CD4-positive, alpha-beta T cell treated with Interleukin-1 beta for 1 hour (primary cell): Measurements from ENCODE around the gene SDF2L1.
"Not testable (repeated sequence)": the region's sequence is repeated elsewhere in the genome, so short reads cannot be mapped to it uniquely, and the experiment has no call there.

Source experiments
- DNase-seq, 2 donors: peaks; one replicate each; pipeline ENCODE4 v3.0.0-alpha.2; 2020 to 2022

SDF2L1 gene

DNA sequence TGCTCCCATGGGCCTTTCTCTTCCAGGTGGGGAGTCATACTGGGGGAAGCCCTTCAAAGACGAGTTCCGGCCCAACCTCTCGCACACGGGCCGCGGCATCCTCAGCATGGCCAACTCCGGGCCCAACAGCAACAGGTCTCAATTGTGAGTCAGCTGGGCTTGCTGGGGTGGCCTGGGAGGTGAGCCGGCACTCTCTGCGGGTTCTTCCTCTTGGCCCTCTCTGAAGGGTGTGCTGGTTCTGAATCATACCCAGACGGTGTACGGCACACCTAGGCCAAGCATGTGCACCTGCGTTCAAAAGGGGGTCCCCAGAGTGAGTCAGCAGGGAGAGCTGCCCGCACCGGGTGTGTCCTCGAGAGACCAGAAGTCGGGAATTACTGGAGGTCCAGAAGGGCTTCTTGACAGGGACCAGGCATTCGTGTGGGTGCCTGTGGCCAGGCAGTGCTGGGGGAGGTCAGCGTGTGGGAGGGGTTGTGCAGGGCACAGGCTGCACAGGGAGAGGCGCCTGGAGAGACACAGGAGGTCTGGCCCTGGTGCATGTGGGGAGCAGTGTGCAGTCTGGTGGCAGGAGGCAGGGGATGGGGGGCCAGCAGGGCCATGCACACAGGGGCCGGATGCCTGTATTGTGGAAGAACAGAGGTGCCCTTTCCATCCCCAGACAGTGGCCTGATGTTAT is 46.7 kb downstream of the SDF2L1 start:
- DNase-seq = no peak

DNA sequence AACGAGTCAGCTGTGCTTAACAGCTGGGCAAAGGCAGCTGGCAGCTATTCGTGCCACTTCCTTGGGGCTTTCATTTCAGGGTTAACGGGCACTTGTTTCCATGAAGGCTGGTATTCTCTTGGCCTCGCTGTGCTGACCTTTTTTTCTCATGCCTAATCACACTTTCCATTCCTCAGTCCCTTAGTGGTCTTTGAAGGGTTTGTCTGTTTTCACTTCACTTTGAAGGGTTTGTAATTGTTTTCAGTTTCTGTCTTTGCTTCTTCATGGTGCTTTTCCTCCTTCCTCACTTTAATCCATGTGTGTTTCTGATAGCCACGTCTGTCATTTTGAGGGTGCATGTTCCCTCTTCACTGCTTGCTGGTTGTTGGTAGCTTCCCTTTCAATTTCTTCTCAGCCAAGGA is 48.3 kb downstream of the SDF2L1 start:
- DNase-seq = no peak

DNA sequence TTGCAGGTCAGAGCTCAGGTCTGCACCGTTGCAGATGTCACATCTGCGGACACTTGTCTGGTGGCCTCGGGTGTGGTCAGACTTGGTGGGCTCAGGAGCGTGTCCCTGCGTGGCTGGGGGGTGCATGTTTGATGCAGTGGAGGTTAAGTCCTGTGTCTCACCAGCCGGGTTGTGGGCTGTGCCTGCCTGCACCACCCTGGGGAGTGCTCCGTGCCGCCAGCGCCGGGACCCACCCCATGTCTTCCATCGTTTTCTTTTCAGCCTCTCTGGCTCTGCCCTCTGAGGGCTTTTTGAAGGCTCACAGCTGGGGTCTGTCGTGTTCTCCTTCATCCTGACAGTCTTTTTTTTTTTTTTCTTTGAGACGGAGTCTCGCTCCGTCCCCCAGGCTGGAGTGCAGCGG is 49.7 kb downstream of the SDF2L1 start:
- DNase-seq = no peak

DNA sequence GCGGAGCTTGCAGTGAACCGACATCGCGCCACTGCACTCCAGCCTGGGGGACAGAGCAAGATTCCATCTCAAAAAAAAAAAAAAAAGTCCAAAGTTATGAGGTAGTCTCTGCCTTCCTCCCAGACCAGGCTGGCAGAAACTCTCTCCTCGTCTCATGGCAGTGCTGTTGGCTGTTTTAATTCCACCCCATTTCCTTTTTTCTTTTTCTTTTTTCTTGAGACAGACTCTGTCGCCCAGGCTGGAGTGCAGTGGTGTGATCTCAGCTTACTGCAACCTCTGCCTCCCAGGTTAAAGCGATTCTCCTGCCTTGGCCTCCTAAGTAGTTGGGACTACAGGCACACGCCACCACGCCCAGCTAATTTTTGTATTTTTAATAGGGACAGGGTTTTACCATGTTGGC is 50.8 kb downstream of the SDF2L1 start:
- not testable (repeated sequence) for DNase-seq

DNA sequence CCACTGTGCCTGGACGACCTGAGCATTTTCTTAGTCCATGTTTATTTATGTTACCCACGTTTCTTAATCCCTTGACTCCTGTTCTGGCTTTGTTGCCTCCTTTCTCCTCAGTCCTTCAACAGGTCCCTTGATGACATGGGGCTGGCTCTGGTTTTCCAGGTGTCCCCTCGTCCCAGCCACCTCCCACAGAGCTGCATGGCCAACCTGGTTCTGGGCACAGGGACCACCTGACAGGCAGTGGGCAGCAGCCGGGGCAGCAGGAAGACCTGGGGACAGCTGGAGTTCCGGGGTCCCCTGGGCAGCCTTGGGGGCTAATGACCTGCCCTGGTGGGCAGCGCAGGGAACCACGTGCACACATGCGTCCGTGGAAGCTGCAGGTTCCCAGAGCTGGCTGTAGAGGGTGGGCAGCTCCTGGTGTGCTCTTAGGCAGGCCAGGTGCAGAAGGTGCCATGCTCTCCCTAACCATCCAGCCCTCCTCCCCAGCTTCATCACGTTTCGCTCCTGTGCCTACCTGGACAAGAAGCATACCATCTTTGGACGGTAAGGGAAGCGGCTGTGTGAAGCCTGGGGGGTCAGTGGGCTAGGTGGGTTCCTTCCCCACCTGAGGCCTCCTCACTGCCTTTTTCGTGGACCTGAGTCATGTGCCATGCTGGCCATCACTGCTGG is 51.4 kb downstream of the SDF2L1 start:
- DNase-seq = no peak
